AG04450 (cell line): ENCODE measurements around the gene RAB11FIP3. TPM values are rescaled to one million over a fixed set of nuclear protein-coding genes. Genes with fewer than 3 reads are reported as not detected.

ENCODE experiments used
- CTCF ChIA-PET: fragments of 300-600, 350-600 bp; formaldehyde crosslinking; extraction: SDS; loops from one replicate; lab custom pipeline; 2022; ENCODE audit warnings: antibody characterized with exemption, inconsistent platforms; lab: Charles Lee
- POLR2A ChIA-PET: fragments of 350-600 bp; formaldehyde crosslinking; extraction: SDS; loops from one replicate; lab custom pipeline; 2021; ENCODE audit warnings: antibody characterized with exemption, inconsistent platforms; lab: Yijun Ruan, JAX
- DNase-seq: peaks from one replicate; pipeline ENCODE4 v3.0.0-alpha.2; 2011; ENCODE audit warnings: low read depth, low spot score
- H3K27ac ChIP-seq: one replicate; pipeline ENCODE4 v1.5.1; 2012; ENCODE audit warnings: low read depth, low read length, control low read depth
- H3K27me3 ChIP-seq: one replicate; pipeline ENCODE4 v1.6.0; 2012; ENCODE audit warnings: low read length; ENCODE audit not compliant: control insufficient read depth, insufficient read depth
- H3K4me3 ChIP-seq: 2 replicates; pipeline ENCODE4 v1.5.1; 2011; ENCODE audit warnings: mild to moderate bottlenecking, low read depth, low read length, control low read depth
- H3K9me3 ChIP-seq: 2 replicates; pipeline ENCODE4 v1.5.1; 2012; ENCODE audit warnings: low read length; ENCODE audit not compliant: control insufficient read depth, insufficient read depth
- CTCF ChIP-seq: IDR thresholded peaks from 2 replicates; pipeline ENCODE4 v1.5.1; 2011; ENCODE audit warnings: low read depth, low read length, control low read depth, inconsistent platforms
- polyA plus RNA-seq: library from polyadenylated mRNA; depleted of rRNA; stranded (reverse); fragments of >200 nt; gene quantifications from 2 replicates; pipeline ENCODE4 v1.2.3, GENCODE V29; 2011

RAB11FIP3 gene
- polyA plus RNA-seq, 1 experiment: 6.9 TPM

GRCh38 chr16:564690-565418, 139.4 kb downstream of the RAB11FIP3 start:
- H3K27me3 ChIP-seq: peaks cover 16% of the 10 kb centered on the region
- peaks cover 3% of the 10 kb centered on the region; the same call in 1 of the 2 replicates for H3K9me3 ChIP-seq
- no peak for TF ChIP-seq CTCF
- no peak overlapping the region for H3K4me3 ChIP-seq
- H3K27ac ChIP-seq: no peak overlapping the region
- DNase-seq: no peak
- POLR2A ChIA-PET: no interaction called here
- CTCF ChIA-PET: no interaction called here

GRCh38 chr16:565419-566330, 140.2 kb downstream of the RAB11FIP3 start:
- ChIA-PET CTCF (no interaction called here), POLR2A (interaction anchor here (1.0 kb wide), 1 partner anchor 10 kb away, joined by 3 read pairs; no protein-coding TSS in a partner anchor)
- Histone ChIP-seq H3K4me3 (no peak overlapping the region), H3K9me3 (peaks cover 3% of the 10 kb centered on the region; the same call in 1 of the 2 replicates), H3K27me3 (peaks cover 16% of the 10 kb centered on the region), H3K27ac (no peak overlapping the region)
- TF ChIP-seq CTCF: no peak
- no peak for DNase-seq

- Histone ChIP-seq H3K4me3 (peak within 1 kb of the TSS; percentile 23), H3K27ac (no peak within 1 kb of the TSS), H3K27me3 (peaks cover 6% of the 10 kb centered on the region), H3K9me3 (peaks cover 3% of the 10 kb centered on the region; the same call in 1 of the 2 replicates)
- no peak for DNase-seq
- ChIA-PET POLR2A (interaction anchor here (1.0 kb wide), 1 partner anchor 11 kb away, joined by 3 read pairs; no protein-coding TSS in a partner anchor), CTCF (interaction anchor here (0.7 kb wide), 1 partner anchor 101 kb away, joined by 4 read pairs; no protein-coding TSS in a partner anchor)
- no peak for TF ChIP-seq CTCF
These were observed 141.3 kb downstream of the RAB11FIP3 start, which contains the start of gene NHLRC4 for GRCh38 chr16:566475-567372. TSS of gene NHLRC4 (plus strand) at chr16:567005. CDS start at chr16:568048, 1,043 bp downstream.

GRCh38 chr16:567373-568256, 142.2 kb downstream of the RAB11FIP3 start:
- Histone ChIP-seq H3K27me3 (no peaks in the 10 kb centered on the region), H3K27ac (no peak overlapping the region), H3K4me3 (0 out of 2 replicates have a peak overlapping the region, but pooled peaks have one; percentile 23), H3K9me3 (no peaks in the 10 kb centered on the region; the same call in 1 of the 2 replicates)
- CTCF ChIA-PET: interaction anchor here (0.7 kb wide), 1 partner anchor 100 kb away, joined by 4 read pairs; no protein-coding TSS in a partner anchor
- no peak for DNase-seq
- no peak for TF ChIP-seq CTCF
- POLR2A ChIA-PET: no interaction called here
